ENCODE data around the gene ACD. TPM values are rescaled to one million over a fixed set of nuclear protein-coding genes. Genes with fewer than 3 reads are reported as not detected.

The ACD gene
- total and polyA plus RNA-seq, 9 of the 15 experiments (the other 6 are each of a cell fraction or from before 2014, with no cell fraction given): 4.2 to 47.4 (median 19.2) TPM

GRCh38 chr16:67613808-67614207 is 46.3 kb downstream of the ACD start:
- DNase-seq (ENCODE audit: extremely low read depth in 1 of 4, low spot score in 3 of 4) (peak in 1 of 4 experiments; percentile 17), FAIRE-seq (no peak), ATAC-seq (peak; percentile 38; the same call in 1 of the 3 replicates)
- peaks cover 67% of the 10 kb centered on the region for H3K36me3 ChIP-seq (ENCODE audit: control insufficient read depth, insufficient read depth, low read length)
- WGBS (ENCODE audit: insufficient coverage, low coverage, missing lambda C conversion rate): 79% methylated on average over 10 of the region's 10 CpGs
- H3K9me1 ChIP-seq (ENCODE audit: control insufficient read depth, insufficient read depth, low read length): no peaks in the 10 kb centered on the region
- CTCF ChIA-PET (ENCODE audit: low intra/inter-chr PET ratio): no interaction called here
- no peak overlapping the region for H3K27ac ChIP-seq (ENCODE audit: extremely low read depth, low read depth, low read length)
- no peak overlapping the region for H2AFZ ChIP-seq (ENCODE audit: low read depth, low read length)
- H3K27me3 ChIP-seq (ENCODE audit: control insufficient read depth in 2 of 2, insufficient read depth in 2 of 2, low read length in 2 of 2): no peaks in the 10 kb centered on the region
- in situ Hi-C loops (cut with MboI): no loop called here
- peaks cover 0 to 4% of the 10 kb centered on the region in 2 experiments; a peak in 1 of 5 replicates for H3K4me1 ChIP-seq (replicated peaks in 1 of 2; ENCODE audit: control insufficient read depth in 2 of 2, insufficient read depth in 2 of 2, low read length in 2 of 2)
- no peak overlapping the region for H3K4me3 ChIP-seq
- intact Hi-C loops (cut with micrococcal nuclease): no loop called here
- BruUV-seq (replicated peaks): no TSS peak
- POLR2A ChIA-PET: no interaction called here
- H3K9ac ChIP-seq (ENCODE audit: insufficient read depth in 1 of 2, low read depth in 2 of 2, low read length in 2 of 2): no peak overlapping the region
- H4K20me1 ChIP-seq (replicated peaks; ENCODE audit: control insufficient read depth, insufficient read depth, low read length): no peaks in the 10 kb centered on the region
- H3K79me2 ChIP-seq (ENCODE audit: control insufficient read depth, insufficient read depth, low read length): peaks cover 5% of the 10 kb centered on the region; the same call in 2 of the 3 replicates
- no peak overlapping the region for H3K4me2 ChIP-seq (ENCODE audit: insufficient read depth, low read length)
- TF ChIP-seq RAD21 (CRISPR knock-in tag; conservative IDR thresholded peaks at IDR 0.05 in 1 of 2, IDR thresholded peaks at IDR 0.05 in 1 of 2): 0 out of 4 replicates have a peak, but pooled peaks of 1 of the 2 experiments have one; percentile 8
- no peak for TF ChIP-seq FOXK1 (CRISPR knock-in tag; IDR thresholded peaks at IDR 0.05; ENCODE audit: borderline replicate concordance)
- peak; percentile 13; the same call in 1 of the 2 replicates for TF ChIP-seq ZBTB33 (CRISPR knock-in tag; IDR thresholded peaks at IDR 0.05)
- TF ChIP-seq, protein P1, sequence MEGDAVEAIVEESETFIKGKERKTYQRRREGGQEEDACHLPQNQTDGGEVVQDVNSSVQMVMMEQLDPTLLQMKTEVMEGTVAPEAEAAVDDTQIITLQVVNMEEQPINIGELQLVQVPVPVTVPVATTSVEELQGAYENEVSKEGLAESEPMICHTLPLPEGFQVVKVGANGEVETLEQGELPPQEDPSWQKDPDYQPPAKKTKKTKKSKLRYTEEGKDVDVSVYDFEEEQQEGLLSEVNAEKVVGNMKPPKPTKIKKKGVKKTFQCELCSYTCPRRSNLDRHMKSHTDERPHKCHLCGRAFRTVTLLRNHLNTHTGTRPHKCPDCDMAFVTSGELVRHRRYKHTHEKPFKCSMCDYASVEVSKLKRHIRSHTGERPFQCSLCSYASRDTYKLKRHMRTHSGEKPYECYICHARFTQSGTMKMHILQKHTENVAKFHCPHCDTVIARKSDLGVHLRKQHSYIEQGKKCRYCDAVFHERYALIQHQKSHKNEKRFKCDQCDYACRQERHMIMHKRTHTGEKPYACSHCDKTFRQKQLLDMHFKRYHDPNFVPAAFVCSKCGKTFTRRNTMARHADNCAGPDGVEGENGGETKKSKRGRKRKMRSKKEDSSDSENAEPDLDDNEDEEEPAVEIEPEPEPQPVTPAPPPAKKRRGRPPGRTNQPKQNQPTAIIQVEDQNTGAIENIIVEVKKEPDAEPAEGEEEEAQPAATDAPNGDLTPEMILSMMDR (IDR thresholded peaks at IDR 0.05 in 2 of 3, conservative IDR thresholded peaks at IDR 0.05 in 1 of 3; ENCODE audit: insufficient read depth in 2 of 3, low read depth in 1 of 3, low read length in 3 of 3): peak; percentile 5 to 32 (median 26); a peak in 2 of 6 replicates
- no peaks in the 10 kb centered on the region for H3K9me3 ChIP-seq (replicated peaks; ENCODE audit: control insufficient read depth, insufficient read depth, low read depth, low read length)

All from K562 (cell line).